T-cell (primary cell): ENCODE data around the gene POFUT2. TPM values are rescaled to one million over a fixed set of nuclear protein-coding genes. Genes with fewer than 3 reads are reported as not detected.

Experiments used
- ATAC-seq, 4 experiments: fragments of 200-7000 bp in 3 of 4; fragments of 150-1000 bp in 1 of 4; cut with Tn5 transposase; replicated peaks in 1 of 4; 1 replicate in 3 of 4; 2 replicates in 1 of 4; pipeline ENCODE4 v1.10.0; 2021; ENCODE audit warnings: moderate library complexity in 3 of 4, mild to moderate bottlenecking in 2 of 4, moderate number of reproducible peaks in 1 of 4
- CTCF ChIA-PET, 2 donors: fragments of 300-600 bp; sonication (Branson Sonifier 250); formaldehyde crosslinking; loops; one replicate each; lab custom pipeline; 2022; ENCODE audit warnings: antibody characterized with exemption in 2 of 2; lab: Charles Lee
- POLR2A ChIA-PET, 2 donors: fragments of 300-600 bp; sonication (Branson Sonifier 250); formaldehyde crosslinking; loops; one replicate each; lab custom pipeline; 2022; ENCODE audit warnings: antibody characterized with exemption in 2 of 2; lab: Charles Lee
- DNase-seq, 35 experiments: peaks; one replicate each; pipeline versions ENCODE4 v3.0.0 to v3.0.0-alpha.2; 2013 to 2023
- H3K27ac ChIP-seq: one replicate; pipeline ENCODE4 v1.5.1; 2013; ENCODE audit warnings: low read length
- H3K27me3 ChIP-seq, 2 experiments: replicated peaks in 1 of 2; 1 replicate in 1 of 2; 2 replicates in 1 of 2; pipeline versions ENCODE4 v1.6.1 to v1.7.0; 2013; ENCODE audit warnings: low read length in 1 of 2, mixed read lengths in 1 of 2; ENCODE audit not compliant: control insufficient read depth in 2 of 2, insufficient read depth in 2 of 2; ENCODE audit errors: extremely low read depth in 1 of 2
- H3K36me3 ChIP-seq, 2 donors: 1 replicate in 1 of 2; 2 replicates in 1 of 2; pipeline versions ENCODE4 v1.6.1 to v1.7.0; 2013; ENCODE audit warnings: low read length in 1 of 2; ENCODE audit not compliant: control insufficient read depth in 2 of 2, insufficient read depth in 1 of 2; ENCODE audit errors: extremely low read depth in 1 of 2
- H3K4me1 ChIP-seq, 2 experiments: 1 replicate in 1 of 2; 2 replicates in 1 of 2; pipeline versions ENCODE4 v1.6.1 to v1.7.0; 2013; ENCODE audit warnings: low read length in 2 of 2, mixed read lengths in 1 of 2; ENCODE audit not compliant: insufficient read depth in 2 of 2, control insufficient read depth in 1 of 2; ENCODE audit errors: extremely low read depth in 1 of 2
- H3K4me3 ChIP-seq, 2 donors: 1 replicate in 1 of 2; 2 replicates in 1 of 2; pipeline versions ENCODE4 v1.5.1 to v1.7.0; 2013; ENCODE audit warnings: mild to moderate bottlenecking in 2 of 2, low read length in 1 of 2, moderate library complexity in 1 of 2; ENCODE audit not compliant: control insufficient read depth in 1 of 2; ENCODE audit errors: extremely low read depth in 1 of 2
- H3K9me3 ChIP-seq: 2 replicates; pipeline ENCODE4 v1.7.0; 2013
- H3K27ac Mint-ChIP-seq, 2 donors: one replicate each; pipeline ENCODE4 v1.8.0; 2020 to 2021; ENCODE audit warnings: mild to moderate bottlenecking in 2 of 2, mixed read lengths in 2 of 2
- H3K27me3 Mint-ChIP-seq, 2 donors: one replicate each; pipeline ENCODE4 v1.8.0; 2021 to 2022; ENCODE audit warnings: mixed read lengths in 2 of 2
- H3K36me3 Mint-ChIP-seq: one replicate; pipeline ENCODE4 v1.8.0; 2021; ENCODE audit warnings: mixed read lengths
- H3K4me1 Mint-ChIP-seq, 3 donors: one replicate each; pipeline ENCODE4 v1.8.0; 2020 to 2022; ENCODE audit warnings: mixed read lengths in 3 of 3, mild to moderate bottlenecking in 1 of 3
- H3K4me3 Mint-ChIP-seq, 3 donors: one replicate each; pipeline ENCODE4 v1.8.0; 2020 to 2022; ENCODE audit warnings: mild to moderate bottlenecking in 3 of 3, mixed read lengths in 3 of 3, moderate library complexity in 3 of 3
- H3K9me3 Mint-ChIP-seq, 3 donors: one replicate each; pipeline ENCODE4 v1.8.0; 2020 to 2022; ENCODE audit warnings: mixed read lengths in 3 of 3
- WGBS: methylation state at CpG from one replicate; pipeline ENCODE4 v1.1.5; 2013; ENCODE audit warnings: missing lambda C conversion rate; ENCODE audit not compliant: insufficient coverage; 5-methylcytosine and 5-hydroxymethylcytosine counted together
- total RNA-seq, 35 experiments: library from RNA in 6 of 35; stranded (reverse) in 6 of 35; fragments of 120-200 nt in 1 of 35; gene quantifications; one replicate each; pipeline versions ENCODE4 v1.2.1 to v1.2.4 and lab custom pipeline; 2013 to 2026

Gene POFUT2
- total RNA-seq, 5 donors from 2014 or later (not counting 1 experiment from before 2014, with no cell fraction given): 43.0 to 51.3 (median 44.6) TPM

DNA sequence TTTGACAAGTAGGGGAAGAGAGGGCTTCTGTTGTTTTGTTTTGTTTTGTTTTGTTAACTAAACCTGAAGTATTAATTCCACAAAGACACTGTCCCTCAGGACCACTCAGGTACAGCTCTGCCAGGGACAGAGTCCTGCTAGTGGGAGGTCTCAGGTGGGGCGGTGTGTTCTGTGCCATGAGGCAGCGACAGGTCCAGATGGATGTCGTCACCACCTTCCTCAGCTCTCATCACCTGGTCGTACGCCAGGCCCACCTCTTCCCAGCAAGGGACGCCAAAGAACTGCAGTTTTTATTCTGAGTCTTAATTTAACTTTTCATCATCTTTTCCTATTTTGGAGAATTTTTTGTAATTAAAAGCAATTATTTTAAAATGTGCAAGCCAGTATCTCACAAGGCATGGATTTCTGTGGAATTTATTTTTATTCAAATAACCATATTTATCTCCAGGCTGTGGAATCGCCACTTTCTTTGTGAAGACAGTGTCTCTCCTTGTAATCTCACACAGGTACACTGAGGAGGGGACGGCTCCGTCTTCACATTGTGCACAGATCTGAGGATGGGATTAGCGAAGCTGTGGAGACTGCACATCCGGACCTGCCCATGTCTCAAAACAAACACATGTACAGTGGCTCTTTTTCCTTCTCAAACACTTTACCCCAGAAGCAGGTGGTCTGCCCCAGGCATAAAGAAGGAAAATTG, 62.5 kb downstream of the POFUT2 start:
- ChIA-PET CTCF (interaction anchor here in 1 of 2 donors (0.7 kb wide), 1 partner anchor 65 kb away, joined by 3 read pairs; no protein-coding TSS in a partner anchor), POLR2A (interaction anchor here in 1 of 2 donors (0.6 kb wide), 1 partner anchor 88 kb away, joined by 3 read pairs; no protein-coding TSS in a partner anchor)
- no peak overlapping the region for H3K4me3 ChIP-seq
- 93% methylated on average over 5 of the region's 11 CpGs for WGBS
- peaks cover 0 to 52% of the 10 kb centered on the region in 2 experiments for H3K4me1 ChIP-seq
- ATAC-seq: peak in 1 of 4 experiments; percentile 5
- no peaks in the 10 kb centered on the region for H3K9me3 ChIP-seq
- H3K27me3 Mint-ChIP-seq: no peaks in the 10 kb centered on the region
- peak overlapping the region in 2 of 3 donors; percentile 63 to 67 for H3K4me3 Mint-ChIP-seq
- no peak for DNase-seq
- peak overlapping the region; percentile 64 to 91 for H3K27ac Mint-ChIP-seq
- H3K4me1 Mint-ChIP-seq: peaks cover 26 to 52% (median 46%) of the 10 kb centered on the region in 3 donors
- H3K27me3 ChIP-seq: no peaks in the 10 kb centered on the region
- H3K36me3 ChIP-seq: peaks cover 19 to 22% of the 10 kb centered on the region in 2 donors
- H3K9me3 Mint-ChIP-seq: no peaks in the 10 kb centered on the region
- H3K27ac ChIP-seq: peak overlapping the region; percentile 65
- peaks cover 15% of the 10 kb centered on the region for H3K36me3 Mint-ChIP-seq

GRCh38 chr21:45224189-45224938, 63.3 kb downstream of the POFUT2 start:
- DNase-seq: peak in 33 of 35 experiments; percentile 20 to 79 (median 56)
- no peaks in the 10 kb centered on the region for H3K27me3 Mint-ChIP-seq
- peak; percentile 45 to 81 (median 70) for ATAC-seq
- Histone ChIP-seq H3K4me3 (no peak overlapping the region), H3K36me3 (peaks cover 19 to 22% of the 10 kb centered on the region in 2 donors), H3K9me3 (no peaks in the 10 kb centered on the region), H3K4me1 (peaks cover 0 to 50% of the 10 kb centered on the region in 2 experiments), H3K27me3 (no peaks in the 10 kb centered on the region), H3K27ac (peak overlapping the region; percentile 65)
- POLR2A ChIA-PET: interaction anchor here in 1 of 2 donors (0.6 kb wide), 1 partner anchor 87 kb away, joined by 3 read pairs; no protein-coding TSS in a partner anchor
- no peaks in the 10 kb centered on the region for H3K9me3 Mint-ChIP-seq
- WGBS: 62% methylated on average over 4 of the region's 24 CpGs
- H3K36me3 Mint-ChIP-seq: peaks cover 15% of the 10 kb centered on the region
- H3K4me1 Mint-ChIP-seq: peaks cover 26 to 52% (median 46%) of the 10 kb centered on the region in 3 donors
- peak overlapping the region; percentile 28 to 67 (median 63) for H3K4me3 Mint-ChIP-seq
- peak overlapping the region; percentile 85 to 91 for H3K27ac Mint-ChIP-seq
- CTCF ChIA-PET: interaction anchor here (0.6 to 0.7 kb wide), 2 partner anchors 65 to 146 kb away, joined by 3 to 11 read pairs; no protein-coding TSS in a partner anchor

DNA sequence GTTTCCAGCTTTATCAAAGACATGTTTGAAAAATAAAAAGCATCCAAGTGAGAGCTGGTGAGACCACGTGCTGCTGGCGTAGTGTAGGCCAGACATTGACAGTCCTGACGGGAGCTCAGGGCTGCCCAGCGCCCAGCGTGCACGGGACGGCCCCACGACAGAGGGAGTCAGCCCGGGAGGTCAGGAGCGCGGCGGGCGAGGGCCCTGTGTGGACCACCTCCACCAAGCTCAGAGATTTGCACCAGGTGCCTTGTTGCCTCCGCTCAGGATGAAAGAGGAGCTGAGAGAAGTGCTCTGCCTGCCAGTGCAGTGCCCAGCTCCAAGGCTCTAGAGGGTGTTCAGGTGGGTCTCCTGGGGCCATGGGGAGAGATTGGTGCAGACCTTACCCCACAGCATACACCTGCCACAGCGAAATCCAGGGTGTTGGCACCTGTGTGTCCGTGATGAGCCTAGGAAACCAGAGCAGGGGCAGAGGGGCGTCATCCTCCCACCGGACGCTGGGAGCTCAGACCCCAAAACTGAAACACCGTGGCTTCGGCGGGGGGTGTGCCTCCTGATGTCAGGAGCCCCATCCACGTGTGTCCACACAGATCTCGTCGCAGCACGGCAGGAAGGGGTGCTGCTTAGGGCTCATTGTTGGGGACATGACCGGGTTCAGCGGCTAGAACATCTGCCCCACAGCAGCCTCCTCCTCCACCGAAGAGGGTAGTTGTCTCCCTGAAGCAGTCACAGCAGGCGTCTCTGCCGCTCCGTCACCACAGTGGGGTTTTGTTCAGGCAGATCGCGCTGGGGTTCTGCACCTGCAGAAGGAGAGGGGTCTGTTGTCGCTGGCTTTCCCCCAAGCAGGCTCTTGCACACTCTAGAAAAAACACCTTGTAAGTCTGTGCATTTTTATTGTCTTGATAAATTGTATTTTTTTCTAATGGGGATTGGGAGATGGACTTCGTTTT, 64.2 kb downstream of the POFUT2 start:
- H3K4me3 Mint-ChIP-seq: peak overlapping the region in 1 of 3 donors; percentile 63
- H3K27ac Mint-ChIP-seq: peak overlapping the region in 1 of 2 donors; percentile 91
- peaks cover 26 to 47% (median 41%) of the 10 kb centered on the region in 3 donors for H3K4me1 Mint-ChIP-seq
- ChIA-PET POLR2A (no interaction called here), CTCF (interaction anchor here in 1 of 2 donors (0.6 kb wide), 1 partner anchor 145 kb away, joined by 11 read pairs; no protein-coding TSS in a partner anchor)
- no peak overlapping the region for H3K4me3 ChIP-seq
- no peaks in the 10 kb centered on the region for H3K27me3 Mint-ChIP-seq
- H3K9me3 ChIP-seq: no peaks in the 10 kb centered on the region
- no peaks in the 10 kb centered on the region for H3K9me3 Mint-ChIP-seq
- no peaks in the 10 kb centered on the region for H3K27me3 ChIP-seq
- H3K27ac ChIP-seq: peak overlapping the region; percentile 65
- DNase-seq: peak in 5 of 35 experiments; percentile 11 to 40 (median 22)
- ATAC-seq: no peak
- peaks cover 24% of the 10 kb centered on the region in 2 donors for H3K36me3 ChIP-seq
- H3K36me3 Mint-ChIP-seq: peaks cover 22% of the 10 kb centered on the region
- H3K4me1 ChIP-seq: peaks cover 0 to 44% of the 10 kb centered on the region in 2 experiments
- WGBS: 96% methylated on average over 28 of the region's 36 CpGs

DNA sequence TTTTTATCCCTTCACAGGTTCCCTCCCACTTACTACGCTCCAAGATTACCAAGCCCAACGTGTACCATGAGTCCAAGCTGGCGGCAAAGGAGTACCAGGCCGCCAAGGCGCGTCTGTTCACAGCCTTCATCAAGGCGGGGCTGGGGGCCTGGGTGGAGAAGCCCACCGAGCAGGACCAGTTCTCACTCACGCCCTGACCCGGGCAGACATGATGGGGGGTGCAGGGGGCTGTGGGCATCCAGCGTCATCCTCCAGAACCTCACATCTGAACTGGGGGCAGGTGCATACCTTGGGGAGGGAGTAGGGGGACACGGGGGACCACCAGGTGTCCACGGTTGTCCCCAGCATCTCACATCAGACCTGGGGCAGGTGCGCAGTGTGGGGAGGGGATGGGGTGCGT, 65.7 kb downstream of the POFUT2 start:
- H3K36me3 ChIP-seq: peaks cover 25 to 29% of the 10 kb centered on the region in 2 donors
- 100% methylated on average over 10 of the region's 15 CpGs for WGBS
- no peak overlapping the region for H3K27ac Mint-ChIP-seq

GRCh38 chr21:45220714-45221490, 66.8 kb downstream of the POFUT2 start:
- ChIA-PET CTCF (no interaction called here), POLR2A (no interaction called here)
- H3K36me3 Mint-ChIP-seq: peaks cover 47% of the 10 kb centered on the region

More for the DNA sequence above, 65.7 kb downstream of the POFUT2 start:
- peaks cover 0 to 29% of the 10 kb centered on the region in 2 experiments for H3K4me1 ChIP-seq
- no peaks in the 10 kb centered on the region for H3K27me3 Mint-ChIP-seq
- H3K4me3 ChIP-seq: no peak overlapping the region
- H3K4me1 Mint-ChIP-seq: peaks cover 19 to 34% (median 26%) of the 10 kb centered on the region in 3 donors
- H3K27ac ChIP-seq: no peak overlapping the region
- H3K27me3 ChIP-seq: no peaks in the 10 kb centered on the region
- ATAC-seq (no peak), DNase-seq (no peak)
- ChIA-PET CTCF (no interaction called here), POLR2A (no interaction called here)
- H3K4me3 Mint-ChIP-seq: no peak overlapping the region
- no peaks in the 10 kb centered on the region for H3K9me3 ChIP-seq
- H3K9me3 Mint-ChIP-seq: peaks cover 0 to 13% (median 4%) of the 10 kb centered on the region in 3 donors
- H3K36me3 Mint-ChIP-seq: peaks cover 37% of the 10 kb centered on the region

More at GRCh38 chr21:45220714-45221490, 66.8 kb downstream of the POFUT2 start:
- ATAC-seq: no peak
- Histone ChIP-seq H3K36me3 (peaks cover 25 to 29% of the 10 kb centered on the region in 2 donors), H3K27me3 (no peaks in the 10 kb centered on the region), H3K4me3 (no peak overlapping the region), H3K27ac (no peak overlapping the region), H3K4me1 (peaks cover 0 to 18% of the 10 kb centered on the region in 2 experiments), H3K9me3 (no peaks in the 10 kb centered on the region)
- H3K9me3 Mint-ChIP-seq: peaks cover 0 to 17% (median 9%) of the 10 kb centered on the region in 3 donors
- H3K27me3 Mint-ChIP-seq: no peaks in the 10 kb centered on the region
- peaks cover 11 to 23% (median 15%) of the 10 kb centered on the region in 3 donors for H3K4me1 Mint-ChIP-seq
- H3K27ac Mint-ChIP-seq: no peak overlapping the region
- 95% methylated on average over 27 of the region's 29 CpGs for WGBS
- no peak overlapping the region for H3K4me3 Mint-ChIP-seq
- DNase-seq: no peak
